Measurements from ENCODE around the gene COPZ2.

DNA sequence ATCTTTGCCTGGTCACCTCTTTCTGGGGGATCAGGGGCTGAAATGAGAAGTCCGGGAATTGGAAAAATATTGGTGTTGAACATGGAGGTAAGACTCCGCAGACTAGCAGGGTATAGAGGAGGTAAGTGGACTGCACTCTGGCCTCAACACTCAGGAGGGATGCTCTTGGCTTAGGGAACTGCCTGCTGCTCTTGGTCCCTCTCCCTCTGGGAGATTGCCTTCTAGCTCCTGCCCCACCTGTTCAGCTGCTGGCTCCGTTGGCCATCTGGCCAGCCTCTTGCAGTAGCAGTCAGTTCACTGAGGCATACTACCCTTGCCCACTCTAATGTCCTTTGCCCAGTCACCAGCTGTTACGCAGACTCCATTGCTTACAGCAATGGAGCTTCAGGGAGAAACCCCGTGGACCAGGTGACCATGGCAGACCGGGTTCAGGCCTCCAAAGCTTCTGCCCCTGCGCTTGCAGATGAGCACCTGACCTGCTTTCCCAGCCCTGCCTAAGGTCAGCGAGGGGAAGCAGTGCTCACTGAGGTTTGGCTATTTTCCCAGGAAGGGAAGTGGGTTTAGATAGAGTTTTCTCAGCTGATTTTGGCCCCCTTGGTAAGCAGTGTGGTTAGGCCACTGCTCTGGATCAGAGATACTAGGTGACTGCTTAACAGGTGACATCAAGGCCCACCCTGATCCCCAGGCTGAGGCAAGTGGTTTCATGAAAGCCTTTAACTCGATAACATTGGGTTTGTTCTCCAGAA lies 54.8 kb downstream of the COPZ2 start:
- no peak for TF ChIP-seq EZH2phosphoT487 (IDR thresholded peaks at IDR 0.05; ENCODE audit: borderline replicate concordance)
- TF ChIP-seq, protein P1, sequence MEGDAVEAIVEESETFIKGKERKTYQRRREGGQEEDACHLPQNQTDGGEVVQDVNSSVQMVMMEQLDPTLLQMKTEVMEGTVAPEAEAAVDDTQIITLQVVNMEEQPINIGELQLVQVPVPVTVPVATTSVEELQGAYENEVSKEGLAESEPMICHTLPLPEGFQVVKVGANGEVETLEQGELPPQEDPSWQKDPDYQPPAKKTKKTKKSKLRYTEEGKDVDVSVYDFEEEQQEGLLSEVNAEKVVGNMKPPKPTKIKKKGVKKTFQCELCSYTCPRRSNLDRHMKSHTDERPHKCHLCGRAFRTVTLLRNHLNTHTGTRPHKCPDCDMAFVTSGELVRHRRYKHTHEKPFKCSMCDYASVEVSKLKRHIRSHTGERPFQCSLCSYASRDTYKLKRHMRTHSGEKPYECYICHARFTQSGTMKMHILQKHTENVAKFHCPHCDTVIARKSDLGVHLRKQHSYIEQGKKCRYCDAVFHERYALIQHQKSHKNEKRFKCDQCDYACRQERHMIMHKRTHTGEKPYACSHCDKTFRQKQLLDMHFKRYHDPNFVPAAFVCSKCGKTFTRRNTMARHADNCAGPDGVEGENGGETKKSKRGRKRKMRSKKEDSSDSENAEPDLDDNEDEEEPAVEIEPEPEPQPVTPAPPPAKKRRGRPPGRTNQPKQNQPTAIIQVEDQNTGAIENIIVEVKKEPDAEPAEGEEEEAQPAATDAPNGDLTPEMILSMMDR (conservative IDR thresholded peaks at IDR 0.05; ENCODE audit: low read length): no peak

Data from Loucy (cell line).